Measurements from ENCODE around the gene LRRC32. TPM values are rescaled to one million over a fixed set of nuclear protein-coding genes. Genes with fewer than 3 reads are reported as not detected.

LRRC32 gene
- total RNA-seq, 1 experiment from 2014 or later, result 0.46 TPM

GRCh38 chr11:76685237-76685636, 14.7 kb upstream of the LRRC32 start:
- no peak overlapping the region for H2AK5ac ChIP-seq (ENCODE audit: insufficient read length, low read length)
- Mint-ChIP-seq H3K9me3 (no peaks in the 10 kb centered on the region; a peak in 2 of 5 replicates), H3K4me3 (no peak overlapping the region), H3K36me3 (ENCODE audit: insufficient read depth in 1 of 3, low read depth in 3 of 3) (peaks cover 0 to 5% (median 4%) of the 10 kb centered on the region in 3 experiments; a peak in 2 of 7 replicates), H3K27me3 (ENCODE audit: low read depth) (peaks cover 24% of the 10 kb centered on the region), H3K27ac (no peak overlapping the region), H3K4me1 (peaks cover 14 to 24% of the 10 kb centered on the region in 2 experiments)
- H3K9ac ChIP-seq (ENCODE audit: extremely low read depth, insufficient read length, low read length), result no peak overlapping the region
- H4K91ac ChIP-seq (ENCODE audit: insufficient read length, low read depth, low read length), result no peak overlapping the region
- no peak overlapping the region for H2BK5ac ChIP-seq (ENCODE audit: insufficient read length, low read length)
- H2BK15ac ChIP-seq (ENCODE audit: low read depth, low read length), result no peak overlapping the region
- no peaks in the 10 kb centered on the region for H4K20me1 ChIP-seq (ENCODE audit: control insufficient read depth, insufficient read depth, insufficient read length)
- no peak overlapping the region for H3K14ac ChIP-seq (ENCODE audit: insufficient read depth, low read length)
- peaks cover 3% of the 10 kb centered on the region; the same call in 1 of the 2 replicates for H3K4me1 ChIP-seq (ENCODE audit: insufficient read depth, low read length)
- WGBS (ENCODE audit: extremely low coverage, insufficient read length, low lambda C conversion rate), result no CpG with 5 or more reads among the region's 9 CpGs
- no peak overlapping the region for H4K8ac ChIP-seq (replicated peaks; ENCODE audit: insufficient read length, low read depth, low read length)
- H2BK120ac ChIP-seq (ENCODE audit: low read depth, low read length, poor library complexity, severe bottlenecking), result no peak overlapping the region
- H2AFZ ChIP-seq (ENCODE audit: low read length), result no peak overlapping the region
- TF ChIP-seq, protein P1, sequence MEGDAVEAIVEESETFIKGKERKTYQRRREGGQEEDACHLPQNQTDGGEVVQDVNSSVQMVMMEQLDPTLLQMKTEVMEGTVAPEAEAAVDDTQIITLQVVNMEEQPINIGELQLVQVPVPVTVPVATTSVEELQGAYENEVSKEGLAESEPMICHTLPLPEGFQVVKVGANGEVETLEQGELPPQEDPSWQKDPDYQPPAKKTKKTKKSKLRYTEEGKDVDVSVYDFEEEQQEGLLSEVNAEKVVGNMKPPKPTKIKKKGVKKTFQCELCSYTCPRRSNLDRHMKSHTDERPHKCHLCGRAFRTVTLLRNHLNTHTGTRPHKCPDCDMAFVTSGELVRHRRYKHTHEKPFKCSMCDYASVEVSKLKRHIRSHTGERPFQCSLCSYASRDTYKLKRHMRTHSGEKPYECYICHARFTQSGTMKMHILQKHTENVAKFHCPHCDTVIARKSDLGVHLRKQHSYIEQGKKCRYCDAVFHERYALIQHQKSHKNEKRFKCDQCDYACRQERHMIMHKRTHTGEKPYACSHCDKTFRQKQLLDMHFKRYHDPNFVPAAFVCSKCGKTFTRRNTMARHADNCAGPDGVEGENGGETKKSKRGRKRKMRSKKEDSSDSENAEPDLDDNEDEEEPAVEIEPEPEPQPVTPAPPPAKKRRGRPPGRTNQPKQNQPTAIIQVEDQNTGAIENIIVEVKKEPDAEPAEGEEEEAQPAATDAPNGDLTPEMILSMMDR (conservative IDR thresholded peaks at IDR 0.05), result no peak
- H3K23ac ChIP-seq (ENCODE audit: insufficient read length, low read depth, low read length), result no peak overlapping the region
- H3K27ac ChIP-seq (ENCODE audit: insufficient read length, low read depth, low read length), result no peak overlapping the region
- H3K79me1 ChIP-seq (ENCODE audit: insufficient read depth, low read depth, low read length, poor library complexity, severe bottlenecking), result no peaks in the 10 kb centered on the region
- no peak overlapping the region for H3K4me2 ChIP-seq (ENCODE audit: insufficient read depth, insufficient read length, low read length)
- H2BK12ac ChIP-seq (ENCODE audit: insufficient read length, low read depth, low read length), result no peak overlapping the region
- H2BK20ac ChIP-seq (ENCODE audit: low read depth, low read length, poor library complexity, severe bottlenecking), result no peak overlapping the region
- no peak overlapping the region for H3K4ac ChIP-seq (ENCODE audit: low read depth, low read length)
- no peak overlapping the region for H3T11ph ChIP-seq (ENCODE audit: low read length)
- H4K5ac ChIP-seq (ENCODE audit: insufficient read length, low read depth, low read length), result no peak overlapping the region
- no peak overlapping the region for H3K56ac ChIP-seq (ENCODE audit: insufficient read length, low read depth, low read length)
- no peaks in the 10 kb centered on the region for H3K23me2 ChIP-seq (ENCODE audit: insufficient read length, low read depth, low read length, poor library complexity, severe bottlenecking)
- no peaks in the 10 kb centered on the region; the same call in 1 of the 2 replicates for H3K27me3 ChIP-seq (ENCODE audit: insufficient read depth, low read length)
- no peak overlapping the region for H3K18ac ChIP-seq (ENCODE audit: insufficient read length, low read depth, low read length)
- no peaks in the 10 kb centered on the region for H3K79me2 ChIP-seq (ENCODE audit: insufficient read depth, low read length)
- DNase-seq, result no peak
- no peaks in the 10 kb centered on the region for H3K9me3 ChIP-seq (ENCODE audit: control insufficient read depth, low read depth, low read length)

Data from H9 (cell line).